Measurements from ENCODE around the gene CD4. TPM values are rescaled to one million over a fixed set of nuclear protein-coding genes. Genes with fewer than 3 reads are reported as not detected.

Gene CD4
- polyA plus RNA-seq, 1 of the 3 experiments (the other 2 are of a cell fraction), result 0.02 TPM

DNA sequence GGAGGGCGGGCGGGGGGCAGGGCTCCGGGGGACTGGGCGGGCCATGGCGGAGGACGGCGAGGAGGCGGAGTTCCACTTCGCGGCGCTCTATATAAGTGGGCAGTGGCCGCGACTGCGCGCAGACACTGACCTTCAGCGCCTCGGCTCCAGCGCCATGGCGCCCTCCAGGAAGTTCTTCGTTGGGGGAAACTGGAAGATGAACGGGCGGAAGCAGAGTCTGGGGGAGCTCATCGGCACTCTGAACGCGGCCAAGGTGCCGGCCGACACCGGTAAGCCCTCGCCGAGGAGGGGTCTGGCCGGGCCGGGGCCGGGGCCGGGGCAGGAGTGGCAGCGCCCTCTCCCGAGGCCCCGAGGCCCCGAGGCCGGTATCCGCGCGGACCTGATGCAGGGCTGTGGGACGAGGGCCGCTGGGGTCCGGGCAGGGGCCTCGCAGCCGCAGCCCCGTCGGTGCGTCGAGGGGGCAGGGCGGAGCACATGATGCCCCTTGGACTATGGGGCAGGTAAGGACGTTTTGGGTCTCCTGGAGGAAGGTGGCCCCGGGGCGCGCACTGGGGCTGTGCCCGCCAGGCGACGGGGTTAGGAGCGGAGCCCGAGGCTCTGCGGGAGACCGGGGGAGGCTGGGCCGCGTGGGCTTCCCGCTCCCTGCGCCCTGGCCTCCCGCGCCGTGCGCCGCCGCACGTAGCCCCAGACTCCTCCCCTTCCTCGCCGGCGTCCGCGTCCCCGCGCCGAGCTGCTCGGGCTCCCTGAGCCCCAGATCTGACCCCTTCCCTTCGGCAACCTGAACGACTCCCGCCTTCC is 78.3 kb downstream of the CD4 start, which contains the start of gene TPI1:
Gene TPI1, plus strand, starts transcription at position 119 of the 798 bp plus-strand sequence. Its CDS starts 36 bp downstream, at position 155.
- Histone ChIP-seq H3K27me3 (ENCODE audit: insufficient read depth) (no peaks in the 10 kb centered on the region), H3K9me3 (no peaks in the 10 kb centered on the region), H3K27ac (ENCODE audit: low read depth in 2 of 2, low read length in 1 of 2) (peak within 1 kb of the TSS; percentile 84 to 95), H3K79me2 (ENCODE audit: insufficient read depth) (peaks cover 51% of the 10 kb centered on the region), H3K36me3 (replicated peaks in 1 of 2; ENCODE audit: control insufficient read depth in 1 of 2, insufficient read depth in 2 of 2, low read length in 1 of 2) (peaks cover 17 to 46% of the 10 kb centered on the region in 2 experiments), H3K9me2 (no peaks in the 10 kb centered on the region), H4K20me1 (ENCODE audit: insufficient read depth) (peaks cover 44% of the 10 kb centered on the region), H3F3A (replicated peaks; ENCODE audit: insufficient read depth) (peaks cover 31% of the 10 kb centered on the region), H3K4me3 (ENCODE audit: low read depth in 2 of 2, low read length in 1 of 2) (peak within 1 kb of the TSS; percentile 91 to 99), H2AFZ (ENCODE audit: low read depth) (peak within 1 kb of the TSS; percentile 57), H3K4me2 (peak within 1 kb of the TSS; percentile 99), H3K9ac (peak within 1 kb of the TSS; percentile 100), H3K4me1 (ENCODE audit: control insufficient read depth in 1 of 2, insufficient read depth in 2 of 2, low read depth in 1 of 2, low read length in 1 of 2) (peaks cover 33 to 42% of the 10 kb centered on the region in 2 experiments)
- TF ChIP-seq, protein P1, sequence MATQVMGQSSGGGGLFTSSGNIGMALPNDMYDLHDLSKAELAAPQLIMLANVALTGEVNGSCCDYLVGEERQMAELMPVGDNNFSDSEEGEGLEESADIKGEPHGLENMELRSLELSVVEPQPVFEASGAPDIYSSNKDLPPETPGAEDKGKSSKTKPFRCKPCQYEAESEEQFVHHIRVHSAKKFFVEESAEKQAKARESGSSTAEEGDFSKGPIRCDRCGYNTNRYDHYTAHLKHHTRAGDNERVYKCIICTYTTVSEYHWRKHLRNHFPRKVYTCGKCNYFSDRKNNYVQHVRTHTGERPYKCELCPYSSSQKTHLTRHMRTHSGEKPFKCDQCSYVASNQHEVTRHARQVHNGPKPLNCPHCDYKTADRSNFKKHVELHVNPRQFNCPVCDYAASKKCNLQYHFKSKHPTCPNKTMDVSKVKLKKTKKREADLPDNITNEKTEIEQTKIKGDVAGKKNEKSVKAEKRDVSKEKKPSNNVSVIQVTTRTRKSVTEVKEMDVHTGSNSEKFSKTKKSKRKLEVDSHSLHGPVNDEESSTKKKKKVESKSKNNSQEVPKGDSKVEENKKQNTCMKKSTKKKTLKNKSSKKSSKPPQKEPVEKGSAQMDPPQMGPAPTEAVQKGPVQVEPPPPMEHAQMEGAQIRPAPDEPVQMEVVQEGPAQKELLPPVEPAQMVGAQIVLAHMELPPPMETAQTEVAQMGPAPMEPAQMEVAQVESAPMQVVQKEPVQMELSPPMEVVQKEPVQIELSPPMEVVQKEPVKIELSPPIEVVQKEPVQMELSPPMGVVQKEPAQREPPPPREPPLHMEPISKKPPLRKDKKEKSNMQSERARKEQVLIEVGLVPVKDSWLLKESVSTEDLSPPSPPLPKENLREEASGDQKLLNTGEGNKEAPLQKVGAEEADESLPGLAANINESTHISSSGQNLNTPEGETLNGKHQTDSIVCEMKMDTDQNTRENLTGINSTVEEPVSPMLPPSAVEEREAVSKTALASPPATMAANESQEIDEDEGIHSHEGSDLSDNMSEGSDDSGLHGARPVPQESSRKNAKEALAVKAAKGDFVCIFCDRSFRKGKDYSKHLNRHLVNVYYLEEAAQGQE (IDR thresholded peaks at IDR 0.05; ENCODE audit: low read depth, low read length), result peak; percentile 70
- TF ChIP-seq SIN3A (IDR thresholded peaks at IDR 0.05; ENCODE audit: borderline replicate concordance, low read depth, low read length) (peak; percentile 49; the same call in 1 of the 2 replicates), POLR2AphosphoS5 (IDR thresholded peaks at IDR 0.05; ENCODE audit: low read depth, low read length) (peak; percentile 99), YY1 (IDR thresholded peaks at IDR 0.05; ENCODE audit: low read depth) (peak; percentile 79), RAD21 (IDR thresholded peaks at IDR 0.05; ENCODE audit: low read length) (no peak), TCF12 (IDR thresholded peaks at IDR 0.05) (no peak), NRF1 (IDR thresholded peaks at IDR 0.05; ENCODE audit: low read depth, low read length) (peak; percentile 46), EP300 (IDR thresholded peaks at IDR 0.05; ENCODE audit: borderline replicate concordance in 1 of 2, low read depth in 1 of 2, low read length in 1 of 2) (no peak; a peak in 1 of 4 replicates), RFX5 (IDR thresholded peaks at IDR 0.05; ENCODE audit: low read length) (no peak), TAF1 (IDR thresholded peaks at IDR 0.05; ENCODE audit: borderline replicate concordance, low read depth, low read length) (peak; percentile 98), ELF1 (IDR thresholded peaks at IDR 0.05) (0 out of 2 replicates have a peak, but pooled peaks have one; percentile 4), FOXM1 (IDR thresholded peaks at IDR 0.05; ENCODE audit: low read depth) (no peak)
- TF ChIP-seq, protein P2, sequence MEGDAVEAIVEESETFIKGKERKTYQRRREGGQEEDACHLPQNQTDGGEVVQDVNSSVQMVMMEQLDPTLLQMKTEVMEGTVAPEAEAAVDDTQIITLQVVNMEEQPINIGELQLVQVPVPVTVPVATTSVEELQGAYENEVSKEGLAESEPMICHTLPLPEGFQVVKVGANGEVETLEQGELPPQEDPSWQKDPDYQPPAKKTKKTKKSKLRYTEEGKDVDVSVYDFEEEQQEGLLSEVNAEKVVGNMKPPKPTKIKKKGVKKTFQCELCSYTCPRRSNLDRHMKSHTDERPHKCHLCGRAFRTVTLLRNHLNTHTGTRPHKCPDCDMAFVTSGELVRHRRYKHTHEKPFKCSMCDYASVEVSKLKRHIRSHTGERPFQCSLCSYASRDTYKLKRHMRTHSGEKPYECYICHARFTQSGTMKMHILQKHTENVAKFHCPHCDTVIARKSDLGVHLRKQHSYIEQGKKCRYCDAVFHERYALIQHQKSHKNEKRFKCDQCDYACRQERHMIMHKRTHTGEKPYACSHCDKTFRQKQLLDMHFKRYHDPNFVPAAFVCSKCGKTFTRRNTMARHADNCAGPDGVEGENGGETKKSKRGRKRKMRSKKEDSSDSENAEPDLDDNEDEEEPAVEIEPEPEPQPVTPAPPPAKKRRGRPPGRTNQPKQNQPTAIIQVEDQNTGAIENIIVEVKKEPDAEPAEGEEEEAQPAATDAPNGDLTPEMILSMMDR (IDR thresholded peaks at IDR 0.05), result no peak
- DNase-seq, result peak; percentile 98
- CTCF ChIA-PET, result interaction anchor here (0.7 to 10.9 kb wide), 14 partner anchors 11 to 304 kb away, joined by 3 to 164 read pairs (median 12); partner anchors contain the start of genes CDCA3, MLF2, P3H3 and PTMS
- 0% methylated on average over 15 of the region's 86 CpGs for WGBS (ENCODE audit: low lambda C conversion rate)
- POLR2A ChIA-PET, result interaction anchor here (0.7 to 5.9 kb wide), 14 partner anchors 8 to 178 kb away, joined by 3 to 57 read pairs (median 4); partner anchors contain the start of genes C12orf57, CDCA3, ENO2 and GPR162
